ENCODE measurements around the gene PPP3R2.
"Not testable (repeated sequence)": the region's sequence is repeated elsewhere in the genome, so short reads cannot be mapped to it uniquely, and the experiment has no call there.

PPP3R2 gene

GRCh38 chr9:101587332-101588043, 7.3 kb downstream of the PPP3R2 start:
- DNase-seq, result no peak

- DNase-seq, result no peak
Measured at GRCh38 chr9:101586651-101587050, 8.1 kb downstream of the PPP3R2 start.

GRCh38 chr9:101585740-101586139, 9.0 kb downstream of the PPP3R2 start:
- no peak for DNase-seq

GRCh38 chr9:101582553-101582952, 12.2 kb downstream of the PPP3R2 start:
- DNase-seq, result no peak

- no peak for DNase-seq
Measured at GRCh38 chr9:101579711-101580545, 14.8 kb downstream of the PPP3R2 start.

- DNase-seq, result no peak
Measured at GRCh38 chr9:101578378-101578777, 16.4 kb downstream of the PPP3R2 start.

GRCh38 chr9:101574731-101575333, 19.9 kb downstream of the PPP3R2 start:
- DNase-seq, result no peak

- DNase-seq, result no peak
Measured at GRCh38 chr9:101572316-101572715, 22.5 kb downstream of the PPP3R2 start.

GRCh38 chr9:101571114-101571513, 23.7 kb downstream of the PPP3R2 start:
- no peak for DNase-seq

GRCh38 chr9:101569741-101570501, 24.8 kb downstream of the PPP3R2 start:
- DNase-seq, result no peak

- no peak for DNase-seq
Measured at GRCh38 chr9:101567725-101568350, 26.9 kb downstream of the PPP3R2 start.

- DNase-seq, result no peak
Measured at GRCh38 chr9:101566904-101567724, 27.7 kb downstream of the PPP3R2 start.

GRCh38 chr9:101564252-101564651, 30.5 kb downstream of the PPP3R2 start:
- DNase-seq, result no peak

- no peak for DNase-seq
Measured at GRCh38 chr9:101562966-101563365, 31.8 kb downstream of the PPP3R2 start.

GRCh38 chr9:101561740-101562139, 33.0 kb downstream of the PPP3R2 start:
- DNase-seq, result no peak

GRCh38 chr9:101549472-101550098, 45.2 kb downstream of the PPP3R2 start:
- not testable (repeated sequence) for DNase-seq

GRCh38 chr9:101543098-101543735, 51.6 kb downstream of the PPP3R2 start:
- no peak for DNase-seq
